Vagina (tissue), 2 donors: Measurements from ENCODE around the gene NT5DC1. TPM values are rescaled to one million over a fixed set of nuclear protein-coding genes. Genes with fewer than 3 reads are reported as not detected.
"Not testable (repeated sequence)": the region's sequence is repeated elsewhere in the genome, so short reads cannot be mapped to it uniquely, and the experiment has no call there.

Source experiments
- DNase-seq, 2 donors: peaks; one replicate each; pipeline ENCODE4 v3.0.0-alpha.2; 2017; ENCODE audit errors: extremely low spot score in 2 of 2
- H3K27ac ChIP-seq: fragments of 200-600 bp; sonication (generic); one replicate; pipeline ENCODE4 v1.5.1; 2019
- H3K27me3 ChIP-seq: fragments of 200-600 bp; sonication (generic); one replicate; pipeline ENCODE4 v1.5.1; 2019
- H3K36me3 ChIP-seq, 2 donors: fragments of 200-600 bp; sonication (generic); one replicate each; pipeline ENCODE4 v1.5.1; 2017 to 2019
- H3K4me1 ChIP-seq: fragments of 200-600 bp; sonication (generic); one replicate; pipeline ENCODE4 v1.5.1; 2019
- H3K4me3 ChIP-seq, 2 donors: fragments of 200-600 bp; sonication (generic); 1 replicate in 1 of 2; 2 replicates in 1 of 2; pipeline ENCODE4 v1.5.1; 2016 to 2019
- H3K9me3 ChIP-seq: fragments of 200-600 bp; sonication (generic); one replicate; pipeline ENCODE4 v1.5.1; 2019
- CTCF ChIP-seq, 3 experiments: fragments of 450-650 bp in 2 of 3; fragments of 200-600 bp in 1 of 3; sonication (generic) in 1 of 3; IDR thresholded peaks; one replicate each; pipeline ENCODE4 v1.5.1; 2017 to 2019; ENCODE audit warnings: antibody characterized with exemption in 3 of 3, mild to moderate bottlenecking in 2 of 3, moderate library complexity in 2 of 3
- POLR2A ChIP-seq, 2 donors: fragments of 450-650 bp; IDR thresholded peaks; one replicate each; pipeline ENCODE4 v1.6.1; 2017; ENCODE audit warnings: antibody characterized with exemption in 2 of 2, mild to moderate bottlenecking in 2 of 2, moderate library complexity in 2 of 2
- POLR2AphosphoS5 ChIP-seq, 2 donors: sonication (generic); formaldehyde crosslinking; IDR thresholded peaks; one replicate each; pipeline ENCODE4 v1.9.0; 2017; ENCODE audit warnings: antibody characterized with exemption in 2 of 2, mild to moderate bottlenecking in 2 of 2, low read depth in 1 of 2; ENCODE audit not compliant: insufficient read depth in 1 of 2
- intact Hi-C: fragments of 100-400 bp; cut with DNase I; formaldehyde crosslinking; loops from one replicate; pipeline ENCODE4 v1.15.1; 2023
- total RNA-seq: library from RNA; depleted of rRNA; stranded (reverse); fragments of >200 nt; gene quantifications from one replicate; pipeline ENCODE4 v1.2.3, GENCODE V29; 2016

The NT5DC1 gene
- total RNA-seq, 1 donor from 2014 or later: 6.1 TPM

GRCh38 chr6:116087437-116088027, 13.1 kb upstream of the NT5DC1 start:
- no peak overlapping the region for H3K27ac ChIP-seq
- H3K27me3 ChIP-seq: no peaks in the 10 kb centered on the region
- no peak overlapping the region for H3K4me3 ChIP-seq
- DNase-seq: no peak
- peaks cover 12% of the 10 kb centered on the region for H3K4me1 ChIP-seq
- TF ChIP-seq POLR2AphosphoS5 (IDR thresholded peaks at IDR 0.05; ENCODE audit: insufficient read depth in 1 of 2, low read depth in 1 of 2): peak in 1 of 2 donors; percentile 33
- TF ChIP-seq POLR2A (IDR thresholded peaks at IDR 0.05): no peak
- no peaks in the 10 kb centered on the region for H3K9me3 ChIP-seq
- intact Hi-C loops: no loop called here
- no peaks in the 10 kb centered on the region for H3K36me3 ChIP-seq

GRCh38 chr6:116088946-116089345, 11.7 kb upstream of the NT5DC1 start:
- DNase-seq: no peak
- intact Hi-C loops: no loop called here
- Histone ChIP-seq H3K9me3 (no peaks in the 10 kb centered on the region), H3K27me3 (no peaks in the 10 kb centered on the region), H3K4me3 (no peak overlapping the region), H3K4me1 (peaks cover 12% of the 10 kb centered on the region), H3K27ac (no peak overlapping the region), H3K36me3 (no peaks in the 10 kb centered on the region)
- TF ChIP-seq CTCF (IDR thresholded peaks at IDR 0.05) (no peak), POLR2AphosphoS5 (IDR thresholded peaks at IDR 0.05; ENCODE audit: insufficient read depth in 1 of 2, low read depth in 1 of 2) (no peak), POLR2A (IDR thresholded peaks at IDR 0.05) (no peak)

- Histone ChIP-seq H3K9me3 (no peaks in the 10 kb centered on the region), H3K4me1 (peaks cover 12% of the 10 kb centered on the region), H3K4me3 (no peak overlapping the region), H3K27me3 (no peaks in the 10 kb centered on the region), H3K27ac (no peak overlapping the region), H3K36me3 (no peaks in the 10 kb centered on the region)
- no peak for DNase-seq
- intact Hi-C loops: loop anchor here (10.0 kb wide), 1 partner anchor 75 kb away; no protein-coding TSS in a partner anchor
- TF ChIP-seq POLR2A (IDR thresholded peaks at IDR 0.05): no peak
- TF ChIP-seq CTCF (IDR thresholded peaks at IDR 0.05): no peak
- no peak for TF ChIP-seq POLR2AphosphoS5 (IDR thresholded peaks at IDR 0.05; ENCODE audit: insufficient read depth in 1 of 2, low read depth in 1 of 2)
Measured at GRCh38 chr6:116090251-116090650, 10.4 kb upstream of the NT5DC1 start.

GRCh38 chr6:116094041-116094440, 6.6 kb upstream of the NT5DC1 start:
- no peak overlapping the region for H3K27ac ChIP-seq
- intact Hi-C loops: loop anchor here (10.0 kb wide), 1 partner anchor 79 kb away; no protein-coding TSS in a partner anchor
- DNase-seq: no peak
- H3K4me1 ChIP-seq: no peaks in the 10 kb centered on the region
- H3K4me3 ChIP-seq: no peak overlapping the region
- H3K36me3 ChIP-seq: no peaks in the 10 kb centered on the region
- H3K27me3 ChIP-seq: no peaks in the 10 kb centered on the region
- no peaks in the 10 kb centered on the region for H3K9me3 ChIP-seq
- TF ChIP-seq CTCF (IDR thresholded peaks at IDR 0.05) (no peak), POLR2AphosphoS5 (IDR thresholded peaks at IDR 0.05; ENCODE audit: insufficient read depth in 1 of 2, low read depth in 1 of 2) (no peak), POLR2A (IDR thresholded peaks at IDR 0.05) (no peak)

GRCh38 chr6:116096048-116096759, 4.4 kb upstream of the NT5DC1 start:
- intact Hi-C loops: loop anchor here (10.0 kb wide), 1 partner anchor 81 kb away; no protein-coding TSS in a partner anchor
- H3K4me1 ChIP-seq, H3K27ac ChIP-seq, H3K9me3 ChIP-seq, H3K36me3 ChIP-seq, DNase-seq, H3K27me3 ChIP-seq, H3K4me3 ChIP-seq: not testable (repeated sequence)
